Left renal pelvis (tissue), 4 donors: ENCODE results near the gene MSI1. TPM values are rescaled to one million over a fixed set of nuclear protein-coding genes. Genes with fewer than 3 reads are reported as not detected.

Source experiments
- DNase-seq, 4 donors: peaks; one replicate each; pipeline ENCODE4 v3.0.0-alpha.2; 2013; ENCODE audit warnings: low read depth in 4 of 4, low spot score in 3 of 4
- polyA plus RNA-seq, 4 donors: library from polyadenylated mRNA; unstranded; fragments of 120-200 nt; gene quantifications; one replicate each; pipeline ENCODE4 v1.2.1, GENCODE V29; 2013; ENCODE audit not compliant: insufficient read length in 4 of 4

MSI1 gene
- 10 to 100 TPM in 3 of 4 donors, 1 to 10 TPM in 1; 8.9 to 30.0 (median 22.9) TPM for polyA plus RNA-seq

- DNase-seq, result no peak
These were observed at the start of gene MSI1 for GRCh38 chr12:120368789-120369602. TSS of gene MSI1 (minus strand) at chr12:120369164. CDS start at chr12:120369091, 73 bp downstream.

- no peak for DNase-seq
These were observed 49.1 kb upstream of the MSI1 start for GRCh38 chr12:120417917-120418580.

GRCh38 chr12:120416490-120417216 lies 47.7 kb upstream of the MSI1 start:
- no peak for DNase-seq

- DNase-seq, result peak in 2 of 4 donors; percentile 72 to 88
These were observed 45.1 kb upstream of the MSI1 start for GRCh38 chr12:120413901-120414695.

- DNase-seq, result no peak
These were observed 43.5 kb upstream of the MSI1 start for GRCh38 chr12:120412421-120412820.

GRCh38 chr12:120408771-120409170 lies 39.8 kb upstream of the MSI1 start:
- no peak for DNase-seq

GRCh38 chr12:120406553-120406952 lies 37.6 kb upstream of the MSI1 start:
- DNase-seq, result no peak

GRCh38 chr12:120406069-120406468 lies 37.1 kb upstream of the MSI1 start:
- DNase-seq, result no peak

- DNase-seq, result no peak
These were observed 35.3 kb upstream of the MSI1 start for GRCh38 chr12:120404271-120404670.

- DNase-seq, result no peak
These were observed 34.9 kb upstream of the MSI1 start for GRCh38 chr12:120403869-120404268.

GRCh38 chr12:120402217-120402616 lies 33.3 kb upstream of the MSI1 start:
- DNase-seq, result peak in 1 of 4 donors; percentile 43

GRCh38 chr12:120399531-120399930 lies 30.6 kb upstream of the MSI1 start:
- DNase-seq, result no peak

- DNase-seq, result no peak
These were observed 29.0 kb upstream of the MSI1 start for GRCh38 chr12:120397824-120398540.

GRCh38 chr12:120394483-120395367 lies 25.8 kb upstream of the MSI1 start:
- DNase-seq, result no peak

- DNase-seq, result no peak
These were observed 21.7 kb upstream of the MSI1 start for GRCh38 chr12:120390540-120391120.

GRCh38 chr12:120388691-120389481 lies 19.9 kb upstream of the MSI1 start:
- no peak for DNase-seq

GRCh38 chr12:120381752-120382419 lies 12.9 kb upstream of the MSI1 start:
- DNase-seq, result no peak
